Breast epithelium (tissue), 4 donors: ENCODE results near the gene USP21. TPM values are rescaled to one million over a fixed set of nuclear protein-coding genes. Genes with fewer than 3 reads are reported as not detected.
A peak's percentile ranks its signal among the peaks of the same experiment; 100 is the strongest.

Experiments used
- DNase-seq, 2 donors: peaks; one replicate each; pipeline ENCODE4 v3.0.0-alpha.2; 2019; ENCODE audit warnings: low spot score in 2 of 2
- H3K27ac ChIP-seq, 2 donors: fragments of 200-600 bp; sonication (generic) in 1 of 2; one replicate each; pipeline ENCODE4 v1.5.1; 2016 to 2019; ENCODE audit warnings: mild to moderate bottlenecking in 1 of 2
- H3K27me3 ChIP-seq, 2 donors: fragments of 200-600 bp; sonication (generic) in 1 of 2; one replicate each; pipeline versions ENCODE4 v1.5.1 to v1.6.0; 2017 to 2019; ENCODE audit warnings: control low read depth in 1 of 2, mild to moderate bottlenecking in 1 of 2
- H3K36me3 ChIP-seq: fragments of 200-600 bp; one replicate; pipeline ENCODE4 v1.5.1; 2019
- H3K4me1 ChIP-seq, 2 donors: fragments of 200-600 bp; sonication (generic); one replicate each; pipeline ENCODE4 v1.5.1; 2016 to 2019; ENCODE audit warnings: control low read depth in 1 of 2
- H3K4me3 ChIP-seq, 3 donors: fragments of 200-600 bp; sonication (generic); 1 replicate in 2 of 3; 2 replicates in 1 of 3; pipeline ENCODE4 v1.5.1; 2016 to 2019; ENCODE audit warnings: mild to moderate bottlenecking in 3 of 3, moderate library complexity in 2 of 3
- H3K9me3 ChIP-seq, 2 donors: fragments of 200-600 bp; sonication (generic) in 1 of 2; one replicate each; pipeline ENCODE4 v1.5.1; 2016 to 2019; ENCODE audit warnings: control low read depth in 1 of 2
- POLR2A ChIP-seq: fragments of 450-650 bp; IDR thresholded peaks from one replicate; pipeline ENCODE4 v1.6.1; 2016; ENCODE audit warnings: antibody characterized with exemption, mild to moderate bottlenecking, moderate library complexity
- POLR2AphosphoS5 ChIP-seq, 3 donors: sonication (generic); formaldehyde crosslinking; IDR thresholded peaks; one replicate each; pipeline ENCODE4 v1.6.1; 2017; ENCODE audit warnings: antibody characterized with exemption in 3 of 3
- intact Hi-C: fragments of 100-400 bp; cut with DNase I; formaldehyde crosslinking; loops from one replicate; pipeline ENCODE4 v1.15.1; 2023; ENCODE audit warnings: low total_unique reads
- total RNA-seq, 3 donors: library from RNA; depleted of rRNA; stranded (reverse); fragments of >200 nt; gene quantifications; one replicate each; pipeline ENCODE4 v1.1.0, GENCODE V29; 2016
- TF ChIP-seq, protein P1 (sequence below), 3 donors: fragments of 450-650 bp; IDR thresholded peaks; one replicate each; pipeline ENCODE4 v1.5.1; 2016 to 2017; ENCODE audit warnings: antibody characterized with exemption in 3 of 3, mild to moderate bottlenecking in 3 of 3, moderate library complexity in 3 of 3

USP21 gene
- total RNA-seq, 3 donors from 2014 or later: 11.7 to 26.9 (median 24.9) TPM

DNA sequence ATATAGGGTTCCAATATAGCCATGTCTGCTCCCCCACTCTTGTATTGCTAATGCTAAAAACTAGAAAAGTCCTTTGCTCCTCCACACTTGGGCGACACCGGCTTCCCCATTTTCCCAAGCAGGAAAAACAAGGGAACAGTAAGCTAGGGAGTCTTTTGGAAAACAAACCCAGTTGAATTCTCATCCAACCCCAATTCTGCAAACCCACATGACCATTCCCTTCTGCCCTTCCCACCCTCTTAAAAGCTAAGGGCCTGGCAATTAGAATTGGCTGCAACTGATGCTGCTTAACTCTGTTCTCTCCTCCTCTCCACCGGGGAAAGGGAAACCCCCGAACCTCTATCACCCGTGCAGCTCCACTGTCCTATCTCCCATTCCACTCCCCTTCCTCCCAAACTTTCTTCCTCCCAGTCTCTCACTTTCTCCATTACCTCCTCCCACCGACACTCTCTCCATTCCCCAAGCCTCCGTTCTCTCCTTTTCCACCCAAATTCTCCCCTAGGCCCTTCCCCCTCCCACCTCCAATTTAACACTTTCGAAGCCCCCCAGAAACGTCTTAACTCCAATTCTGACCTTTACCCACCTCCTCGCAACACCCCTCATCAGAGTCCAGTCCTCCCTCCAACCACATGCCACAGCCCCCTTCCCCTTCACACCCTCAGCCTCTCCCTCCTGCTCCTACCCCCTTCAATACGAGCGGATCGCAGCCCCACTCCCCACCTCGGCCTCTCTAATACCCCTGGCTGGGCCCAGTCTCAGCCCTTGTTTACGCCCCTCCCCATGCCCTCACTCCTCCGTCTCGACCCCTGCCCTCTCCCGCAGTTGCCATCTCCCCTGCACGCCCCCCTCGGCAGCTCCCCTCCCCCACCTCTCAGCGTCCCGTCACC is 27.5 kb upstream of the USP21 start:
- Histone ChIP-seq H3K4me3 (peak overlapping the region; percentile 82 to 84 (median 84)), H3K27ac (peak overlapping the region; percentile 96), H3K36me3 (no peaks in the 10 kb centered on the region), H3K4me1 (peaks cover 0 to 15% of the 10 kb centered on the region in 2 donors), H3K27me3 (no peaks in the 10 kb centered on the region), H3K9me3 (no peaks in the 10 kb centered on the region)
- TF ChIP-seq, protein P1, sequence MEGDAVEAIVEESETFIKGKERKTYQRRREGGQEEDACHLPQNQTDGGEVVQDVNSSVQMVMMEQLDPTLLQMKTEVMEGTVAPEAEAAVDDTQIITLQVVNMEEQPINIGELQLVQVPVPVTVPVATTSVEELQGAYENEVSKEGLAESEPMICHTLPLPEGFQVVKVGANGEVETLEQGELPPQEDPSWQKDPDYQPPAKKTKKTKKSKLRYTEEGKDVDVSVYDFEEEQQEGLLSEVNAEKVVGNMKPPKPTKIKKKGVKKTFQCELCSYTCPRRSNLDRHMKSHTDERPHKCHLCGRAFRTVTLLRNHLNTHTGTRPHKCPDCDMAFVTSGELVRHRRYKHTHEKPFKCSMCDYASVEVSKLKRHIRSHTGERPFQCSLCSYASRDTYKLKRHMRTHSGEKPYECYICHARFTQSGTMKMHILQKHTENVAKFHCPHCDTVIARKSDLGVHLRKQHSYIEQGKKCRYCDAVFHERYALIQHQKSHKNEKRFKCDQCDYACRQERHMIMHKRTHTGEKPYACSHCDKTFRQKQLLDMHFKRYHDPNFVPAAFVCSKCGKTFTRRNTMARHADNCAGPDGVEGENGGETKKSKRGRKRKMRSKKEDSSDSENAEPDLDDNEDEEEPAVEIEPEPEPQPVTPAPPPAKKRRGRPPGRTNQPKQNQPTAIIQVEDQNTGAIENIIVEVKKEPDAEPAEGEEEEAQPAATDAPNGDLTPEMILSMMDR (IDR thresholded peaks at IDR 0.05): no peak
- TF ChIP-seq POLR2A (no peak), POLR2AphosphoS5 (IDR thresholded peaks at IDR 0.05) (no peak)
- intact Hi-C loops: no loop called here
- no peak for DNase-seq

DNA sequence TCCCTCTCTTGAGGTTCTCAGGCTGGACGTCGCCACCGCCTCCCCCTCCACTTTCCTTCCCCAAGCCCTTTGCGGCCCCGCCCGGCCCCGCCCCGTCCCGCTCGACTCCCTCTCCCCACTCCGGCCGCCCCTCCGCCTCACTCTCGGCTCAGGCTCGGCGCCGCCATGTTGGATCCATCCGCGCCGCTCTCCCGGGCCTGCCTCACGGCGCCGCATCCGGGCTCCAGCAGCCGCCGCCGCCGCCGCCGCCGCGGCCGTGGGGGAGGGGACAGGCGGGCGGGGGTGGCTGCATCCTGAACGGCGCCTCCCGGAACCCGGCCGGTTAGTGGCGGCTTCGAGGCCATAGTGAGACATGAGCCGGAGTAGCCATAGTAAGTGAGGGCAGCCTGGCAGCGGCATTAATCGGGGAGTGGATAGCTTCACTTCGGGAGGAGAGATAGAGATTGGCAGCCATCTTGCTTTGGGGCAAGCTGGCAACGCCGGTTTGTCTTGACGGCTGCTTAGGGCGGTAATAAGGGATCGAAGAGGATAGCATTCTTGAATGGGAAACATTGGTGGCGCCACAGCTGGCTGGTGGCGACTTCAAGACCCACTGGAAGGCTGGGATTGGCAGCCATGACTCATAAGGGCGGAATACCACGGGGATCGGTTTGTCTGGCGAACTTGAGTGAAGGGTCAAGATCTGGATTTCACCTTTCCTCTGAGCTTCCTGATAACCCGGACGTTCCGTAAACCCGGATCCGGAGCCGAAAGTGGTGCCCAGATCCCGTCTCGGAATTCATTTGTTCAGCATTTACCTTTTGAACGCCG is 26.7 kb upstream of the USP21 start, which contains the start of gene DEDD:
TSS of gene DEDD (minus strand) at position 258 of the 810 bp plus-strand sequence. CDS start 8,205 bp downstream, outside the sequence.
- DNase-seq: peak; percentile 92 to 96
- no peaks in the 10 kb centered on the region for H3K27me3 ChIP-seq
- peaks cover 0 to 15% of the 10 kb centered on the region in 2 donors for H3K4me1 ChIP-seq
- peak within 1 kb of the TSS; percentile 96 for H3K27ac ChIP-seq
- no peaks in the 10 kb centered on the region for H3K36me3 ChIP-seq
- no peaks in the 10 kb centered on the region for H3K9me3 ChIP-seq
- TF ChIP-seq, protein P1 (IDR thresholded peaks at IDR 0.05): no peak
- TF ChIP-seq POLR2A (peak; percentile 20), POLR2AphosphoS5 (IDR thresholded peaks at IDR 0.05) (peak; percentile 76 to 88 (median 88))
- intact Hi-C loops: no loop called here
- H3K4me3 ChIP-seq: peak within 1 kb of the TSS; percentile 82 to 84 (median 84)

DNA sequence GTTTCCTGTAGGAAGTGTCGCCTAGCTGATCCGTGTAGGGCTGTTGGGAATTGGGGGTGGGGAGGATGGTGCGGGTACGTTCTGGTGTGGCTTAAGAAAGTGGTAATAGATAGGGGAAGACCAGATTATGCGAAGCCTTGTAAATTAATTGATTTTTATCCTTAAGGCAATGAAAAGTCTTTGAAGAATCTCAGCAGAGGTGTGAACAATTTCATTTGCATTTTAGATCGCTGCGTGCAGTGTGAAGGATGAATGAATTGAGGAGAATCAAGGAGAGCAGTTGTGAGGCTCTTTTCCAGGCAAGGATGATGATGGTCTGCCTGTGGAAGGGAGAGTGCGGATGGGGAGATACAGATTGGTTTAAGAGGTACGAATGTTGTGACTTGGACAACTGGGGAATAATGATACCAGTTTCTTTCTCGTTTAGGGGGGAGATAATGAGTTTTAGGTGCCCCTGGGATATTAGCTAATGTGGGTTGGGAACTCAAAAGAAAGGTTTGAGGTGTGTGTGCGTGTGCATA is 26.0 kb upstream of the USP21 start:
- H3K4me1 ChIP-seq: peaks cover 0 to 15% of the 10 kb centered on the region in 2 donors
- no peaks in the 10 kb centered on the region for H3K9me3 ChIP-seq
- peak overlapping the region; percentile 82 to 84 (median 84) for H3K4me3 ChIP-seq
- H3K27ac ChIP-seq: peak overlapping the region; percentile 96
- intact Hi-C loops: no loop called here
- no peak for TF ChIP-seq POLR2AphosphoS5 (IDR thresholded peaks at IDR 0.05)
- no peak for TF ChIP-seq POLR2A
- TF ChIP-seq, protein P1 (IDR thresholded peaks at IDR 0.05): no peak
- no peak for DNase-seq
- no peaks in the 10 kb centered on the region for H3K27me3 ChIP-seq
- H3K36me3 ChIP-seq: no peaks in the 10 kb centered on the region

DNA sequence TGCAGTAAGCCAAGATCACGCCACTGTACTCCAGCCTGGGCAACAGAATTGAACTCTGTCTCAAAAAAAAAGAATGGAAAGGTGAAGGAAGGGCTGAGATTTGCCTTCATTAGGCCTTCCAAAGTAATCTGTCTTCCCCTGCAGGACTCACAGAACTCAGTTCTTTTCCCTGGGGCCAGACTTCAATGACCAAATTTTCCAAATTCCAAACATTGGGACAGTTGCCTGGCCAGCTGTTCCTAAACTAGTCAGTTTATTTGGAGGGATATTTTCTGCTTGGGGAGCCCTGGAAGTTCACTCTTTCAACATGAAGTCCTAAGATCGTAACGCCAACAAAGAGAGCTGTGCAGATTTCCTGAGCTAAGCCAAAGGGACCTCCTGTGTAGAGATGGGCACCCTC is 21.4 kb upstream of the USP21 start:
- no peak overlapping the region for H3K4me3 ChIP-seq
- no peak for DNase-seq
- TF ChIP-seq POLR2A (no peak), POLR2AphosphoS5 (IDR thresholded peaks at IDR 0.05) (no peak)
- TF ChIP-seq, protein P1 (IDR thresholded peaks at IDR 0.05): no peak
- H3K9me3 ChIP-seq: no peaks in the 10 kb centered on the region
- H3K27me3 ChIP-seq: no peaks in the 10 kb centered on the region
- intact Hi-C loops: no loop called here
- H3K27ac ChIP-seq: no peak overlapping the region
- H3K36me3 ChIP-seq: no peaks in the 10 kb centered on the region
- H3K4me1 ChIP-seq: peaks cover 0 to 6% of the 10 kb centered on the region in 2 donors
